Endothelial cell (in vitro differentiated cells): Measurements from ENCODE around the gene HERC2. TPM values are rescaled to one million over a fixed set of nuclear protein-coding genes. Genes with fewer than 3 reads are reported as not detected.
"Not testable (repeated sequence)": the region's sequence is repeated elsewhere in the genome, so short reads cannot be mapped to it uniquely, and the experiment has no call there.

ENCODE experiments used
- DNase-seq: peaks from one replicate; pipeline ENCODE4 v3.0.0; 2021; ENCODE audit warnings: low spot score
- H3K27ac Mint-ChIP-seq: one replicate; pipeline ENCODE4 v1.8.0; 2021; ENCODE audit warnings: mixed read lengths, inconsistent platforms; ENCODE audit not compliant: unreplicated experiment
- H3K27me3 Mint-ChIP-seq: one replicate; pipeline ENCODE4 v1.8.0; 2021; ENCODE audit warnings: mild to moderate bottlenecking, moderate library complexity, mixed read lengths, inconsistent platforms; ENCODE audit not compliant: unreplicated experiment
- H3K36me3 Mint-ChIP-seq: one replicate; pipeline ENCODE4 v1.8.0; 2021; ENCODE audit warnings: mild to moderate bottlenecking, low read depth, mixed read lengths, inconsistent platforms; ENCODE audit not compliant: unreplicated experiment
- H3K4me1 Mint-ChIP-seq: one replicate; pipeline ENCODE4 v1.8.0; 2021; ENCODE audit warnings: mild to moderate bottlenecking, mixed read lengths, inconsistent platforms; ENCODE audit not compliant: unreplicated experiment
- H3K4me3 Mint-ChIP-seq: one replicate; pipeline ENCODE4 v1.8.0; 2021; ENCODE audit warnings: mild to moderate bottlenecking, mixed read lengths, inconsistent platforms; ENCODE audit not compliant: unreplicated experiment
- H3K9me3 Mint-ChIP-seq: one replicate; pipeline ENCODE4 v1.8.0; 2021; ENCODE audit warnings: mixed read lengths, inconsistent platforms; ENCODE audit not compliant: unreplicated experiment
- CTCF ChIP-seq: fragments of 200-600 bp; sonication (generic); IDR thresholded peaks from one replicate; pipeline ENCODE4 v1.5.0; 2021; ENCODE audit warnings: antibody characterized with exemption; ENCODE audit not compliant: unreplicated experiment
- total RNA-seq: library from RNA; stranded (reverse); fragmentation: NEBNext Ultra II Directional; extraction: Animal tissue kit (Norgen Biotek cat#: 25700); gene quantifications from one replicate; pipeline ENCODE4 v1.2.1, GENCODE V29; 2021; ENCODE audit not compliant: unreplicated experiment

The HERC2 gene
- total RNA-seq, 1 donor from 2014 or later, result 84.6 TPM

DNA sequence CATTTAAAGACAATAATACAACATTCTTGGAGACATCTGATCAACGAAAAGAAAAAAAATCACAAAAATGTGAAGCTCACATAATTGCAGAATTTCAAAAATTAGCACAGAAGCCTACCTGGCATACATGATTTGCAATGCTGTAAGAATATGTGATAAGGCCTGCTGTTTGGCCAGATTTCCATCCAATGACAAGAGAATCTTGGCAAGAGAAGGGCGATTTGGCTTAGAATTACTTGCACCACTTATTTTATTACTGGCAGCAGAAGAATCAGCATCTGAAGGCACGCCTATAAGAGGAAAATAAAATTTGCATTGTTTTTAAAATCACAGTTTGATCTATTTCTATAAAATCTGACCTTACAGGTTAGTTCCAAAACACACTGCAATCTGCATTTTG lies 152.6 kb downstream of the HERC2 start:
- no peak overlapping the region for H3K27ac Mint-ChIP-seq
- peaks cover 1% of the 10 kb centered on the region for H3K27me3 Mint-ChIP-seq
- no peak for TF ChIP-seq CTCF
- no peaks in the 10 kb centered on the region for H3K4me1 Mint-ChIP-seq
- H3K4me3 Mint-ChIP-seq, result no peak overlapping the region
- H3K9me3 Mint-ChIP-seq, result no peaks in the 10 kb centered on the region
- H3K36me3 Mint-ChIP-seq, result peaks cover 45% of the 10 kb centered on the region
- no peak for DNase-seq

- not testable (repeated sequence) for H3K4me3 Mint-ChIP-seq
Measured at GRCh38 chr15:28168405-28169121, 153.4 kb downstream of the HERC2 start.

DNA sequence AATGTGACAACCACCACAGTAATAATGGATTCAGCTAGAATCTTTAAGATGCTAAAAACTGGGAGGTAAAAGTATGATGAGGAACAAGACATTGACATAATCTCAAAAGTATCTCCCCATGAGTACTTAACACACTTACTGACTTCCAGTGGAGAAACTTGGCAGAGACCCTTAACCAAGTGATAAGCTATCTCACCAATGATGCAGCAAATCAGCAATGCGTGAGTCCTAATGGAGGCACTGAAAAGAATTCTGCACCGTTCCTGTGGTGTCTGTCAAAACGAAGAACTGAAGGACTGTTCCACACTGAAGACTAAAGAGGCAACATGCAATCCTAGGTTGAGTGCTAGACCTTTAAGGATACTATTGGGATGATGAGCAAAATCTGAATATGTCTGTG lies 154.9 kb downstream of the HERC2 start:
- H3K27ac Mint-ChIP-seq, result no peak overlapping the region
- DNase-seq, result no peak
- H3K4me1 Mint-ChIP-seq, result no peaks in the 10 kb centered on the region
- no peak overlapping the region for H3K4me3 Mint-ChIP-seq
- peaks cover 61% of the 10 kb centered on the region for H3K36me3 Mint-ChIP-seq
- peaks cover 1% of the 10 kb centered on the region for H3K27me3 Mint-ChIP-seq
- no peaks in the 10 kb centered on the region for H3K9me3 Mint-ChIP-seq
- no peak for TF ChIP-seq CTCF

More at GRCh38 chr15:28168405-28169121, 153.4 kb downstream of the HERC2 start:
- not testable (repeated sequence) for DNase-seq, H3K4me1 Mint-ChIP-seq, H3K9me3 Mint-ChIP-seq, H3K27ac Mint-ChIP-seq, H3K27me3 Mint-ChIP-seq
- H3K36me3 Mint-ChIP-seq, result peaks cover 49% of the 10 kb centered on the region

DNA sequence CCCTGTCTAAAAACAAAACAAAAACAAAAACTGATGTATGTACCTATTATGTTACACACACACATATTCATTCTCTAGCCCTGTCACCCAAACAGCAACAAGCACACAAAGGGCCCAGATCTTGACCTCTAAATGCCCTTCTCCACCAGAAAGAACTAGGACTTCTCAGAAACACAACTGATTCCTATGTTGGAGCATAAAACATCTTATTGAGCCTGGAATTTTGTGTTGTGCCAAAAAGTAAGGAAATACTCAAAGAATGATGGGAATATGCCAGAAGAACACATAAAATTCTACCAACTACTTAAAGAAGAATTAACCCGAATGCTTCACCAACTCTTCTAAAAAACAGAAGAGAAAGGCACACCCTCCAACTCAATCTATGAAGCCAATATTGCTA lies 156.2 kb downstream of the HERC2 start:
- no peak for DNase-seq
- no peak for TF ChIP-seq CTCF
- Mint-ChIP-seq H3K9me3 (no peaks in the 10 kb centered on the region), H3K27ac (no peak overlapping the region), H3K4me3 (no peak overlapping the region), H3K27me3 (peaks cover 1% of the 10 kb centered on the region), H3K36me3 (peaks cover 68% of the 10 kb centered on the region), H3K4me1 (no peaks in the 10 kb centered on the region)

GRCh38 chr15:28164876-28165275 lies 157.1 kb downstream of the HERC2 start:
- no peaks in the 10 kb centered on the region for H3K9me3 Mint-ChIP-seq

More at GRCh38 chr15:28164876-28165275, 157.1 kb downstream of the HERC2 start:
- H3K4me3 Mint-ChIP-seq, result peak overlapping the region; percentile 6
- DNase-seq, result no peak
- H3K27me3 Mint-ChIP-seq, result peaks cover 1% of the 10 kb centered on the region
- peaks cover 74% of the 10 kb centered on the region for H3K36me3 Mint-ChIP-seq
- H3K4me1 Mint-ChIP-seq, result no peaks in the 10 kb centered on the region
- no peak overlapping the region for H3K27ac Mint-ChIP-seq
- TF ChIP-seq CTCF, result no peak
